Activated T-cell treated with anti-CD3 and anti-CD28 coated beads for 24 hours (primary cell): ENCODE measurements around the gene PTPN13.

Experiments
- DNase-seq: peaks from one replicate; pipeline ENCODE4 v3.0.0-alpha.2; 2020; ENCODE audit warnings: low read depth

Gene PTPN13

DNA sequence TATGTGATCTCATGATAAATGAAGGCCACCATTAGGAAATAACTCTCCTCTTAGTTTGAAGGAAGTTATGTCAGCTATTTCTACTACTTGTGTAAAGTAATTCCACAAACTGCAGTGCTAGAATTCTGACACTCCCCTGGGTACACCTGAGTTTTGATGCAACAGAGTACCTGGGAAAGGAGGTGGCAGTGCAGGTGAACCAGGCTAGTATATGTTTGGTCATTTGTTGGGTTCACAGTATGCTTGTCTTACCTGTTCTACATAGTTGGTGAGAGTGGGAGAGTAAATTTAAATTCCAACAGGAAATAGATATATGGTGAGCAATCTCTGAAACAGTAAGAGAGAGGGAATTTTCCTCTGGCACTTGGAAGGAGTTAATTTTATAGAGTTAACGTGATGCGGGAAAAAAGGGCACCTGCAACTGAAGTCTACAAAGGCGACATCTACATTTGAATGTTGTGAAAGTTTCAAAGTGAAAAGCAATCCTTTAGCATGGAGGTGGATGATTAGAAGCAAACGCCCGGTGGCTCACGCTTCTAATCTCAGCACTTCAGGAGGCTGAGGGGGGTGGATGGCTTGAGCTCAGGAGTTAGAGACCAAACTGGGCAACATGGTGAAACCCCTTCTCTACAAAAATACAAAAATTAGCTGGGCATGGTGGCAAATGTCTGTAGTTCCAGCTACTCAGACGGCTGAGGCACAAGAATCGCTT, 263.4 kb downstream of the PTPN13 start:
- no peak for DNase-seq
